K562 (cell line): ENCODE measurements around the gene FLT1. TPM values are rescaled to one million over a fixed set of nuclear protein-coding genes. Genes with fewer than 3 reads are reported as not detected.
A peak's percentile ranks its signal among the peaks of the same experiment; 100 is the strongest.

Experiments
- CBX5 ChIP-seq: IDR thresholded peaks from 2 replicates; pipeline ENCODE4 v1.6.1; 2014; ENCODE audit warnings: low read depth, borderline replicate concordance
- CEBPG ChIP-seq, 3 experiments: fragments of 200-800 bp in 1 of 3; sonication (Bioruptor generic) in 1 of 3; sonication (generic) in 1 of 3; formaldehyde crosslinking in 1 of 3; IDR thresholded peaks in 2 of 3; conservative IDR thresholded peaks in 1 of 3; 2 replicates each; pipeline versions ENCODE4 v1.6.1 to v1.8.0; 2016 to 2022; ENCODE audit warnings: missing compliant biosample characterization in 2 of 3, missing genetic modification characterization in 2 of 3, mild to moderate bottlenecking in 1 of 3, missing genetic modification reagents in 1 of 3
- CHD1 ChIP-seq: fragments of 200-600 bp; sonication (generic); IDR thresholded peaks from one replicate; pipeline ENCODE4 v1.6.1; 2012; ENCODE audit warnings: mild to moderate bottlenecking, moderate library complexity, low read length, inconsistent platforms
- CREB3 ChIP-seq: fragments of 450-650 bp; conservative IDR thresholded peaks from 2 replicates; pipeline ENCODE4 v1.6.1; 2016; ENCODE audit warnings: missing genetic modification characterization, low read depth, mild to moderate bottlenecking, missing compliant biosample characterization, moderate library complexity
- EHMT2 ChIP-seq: fragments of 450-650 bp; IDR thresholded peaks from 2 replicates; pipeline ENCODE4 v1.6.1; 2018; ENCODE audit warnings: antibody characterized with exemption
- FOXP1 ChIP-seq: sonication (generic); formaldehyde crosslinking; IDR thresholded peaks from 2 replicates; pipeline ENCODE4 v1.8.0; 2022; ENCODE audit warnings: mild to moderate bottlenecking, missing genetic modification reagents
- HDAC6 ChIP-seq: IDR thresholded peaks from 2 replicates; pipeline ENCODE4 v1.6.1; 2012; ENCODE audit warnings: low read depth, mild to moderate bottlenecking, control low read depth, inconsistent platforms, low read length, moderate library complexity
- HMGN3 ChIP-seq: IDR thresholded peaks from 2 replicates; pipeline ENCODE4 v1.6.1; 2011; ENCODE audit warnings: borderline replicate concordance, low read depth, mild to moderate bottlenecking, mixed read lengths, low read length; ENCODE audit not compliant: insufficient read length; ENCODE audit errors: extremely low read depth
- NCOA4 ChIP-seq: fragments of 450-650 bp; IDR thresholded peaks from 2 replicates; pipeline ENCODE4 v1.6.1; 2018; ENCODE audit warnings: mild to moderate bottlenecking; ENCODE audit not compliant: partially characterized antibody
- PURB ChIP-seq: sonication (generic); formaldehyde crosslinking; IDR thresholded peaks from 2 replicates; pipeline ENCODE4 v1.9.0; 2021; ENCODE audit warnings: low read depth, mild to moderate bottlenecking, missing genetic modification reagents
- RAD51 ChIP-seq: fragments of 450-650 bp; IDR thresholded peaks from 2 replicates; pipeline ENCODE4 v1.7.1; 2016; ENCODE audit warnings: low read depth, mild to moderate bottlenecking, borderline replicate concordance
- SOX6 ChIP-seq: fragments of 450-650 bp; IDR thresholded peaks from 2 replicates; pipeline ENCODE4 v1.6.1; 2014; ENCODE audit warnings: mild to moderate bottlenecking
- SPI1 ChIP-seq: IDR thresholded peaks from 2 replicates; pipeline ENCODE4 v1.6.1; 2011; ENCODE audit warnings: low read depth, low read length, control low read depth, borderline replicate concordance
- VEZF1 ChIP-seq: fragments of 200-800 bp; sonication (Bioruptor generic); IDR thresholded peaks from 2 replicates; pipeline ENCODE4 v1.6.1; 2017; ENCODE audit warnings: missing genetic modification characterization, missing compliant biosample characterization
- ZBTB43 ChIP-seq: sonication (generic); formaldehyde crosslinking; IDR thresholded peaks from 2 replicates; pipeline ENCODE4 v1.8.0; 2023; ENCODE audit warnings: mild to moderate bottlenecking, missing genetic modification reagents
- ZKSCAN8 ChIP-seq: fragments of 200-800 bp; sonication (Bioruptor generic); IDR thresholded peaks from 2 replicates; pipeline ENCODE4 v1.6.1; 2016; ENCODE audit warnings: missing genetic modification characterization, missing compliant biosample characterization
- ZNF140 ChIP-seq: fragments of 250-450 bp; sonication (Bioruptor Pico); IDR thresholded peaks from 2 replicates; pipeline ENCODE4 v1.8.0; 2021; ENCODE audit warnings: moderate library complexity, mild to moderate bottlenecking, inconsistent platforms
- ZNF3 ChIP-seq: fragments of 250-450 bp; sonication (Bioruptor Pico); IDR thresholded peaks from 2 replicates; pipeline ENCODE4 v1.5.0; 2021; ENCODE audit warnings: mild to moderate bottlenecking, moderate library complexity
- ZNF592 ChIP-seq: fragments of 450-650 bp; IDR thresholded peaks from 2 replicates; pipeline ENCODE4 v1.6.1; 2017; ENCODE audit warnings: antibody characterized with exemption, mild to moderate bottlenecking
- polyA plus RNA-seq, 8 experiments: library from polyadenylated mRNA; depleted of rRNA in 4 of 8; stranded (reverse) in 5 of 8; unstranded in 3 of 8; fragments of >200 nt; fragmentation: Nextera tagmentation in 2 of 8; fragmentation: Illumina TruSeq in 1 of 8; extraction: Ambion mirVana in 2 of 8; extraction: Trizol in 1 of 8; gene quantifications; 2 replicates each; pipeline versions ENCODE4 v1.2.1 to v1.2.3, GENCODE V29; 2011 to 2014; ENCODE audit warnings: inconsistent platforms in 1 of 8, missing spikeins in 1 of 8
- total RNA-seq, 7 experiments: library from RNA; depleted of rRNA in 6 of 7; stranded (reverse); fragments of >200 nt in 6 of 7; fragmentation: Illumina TruSeq in 2 of 7; extraction: Trizol in 2 of 7; gene quantifications; 2 replicates each; pipeline versions ENCODE4 v1.2.1 to v1.2.3, GENCODE V29; 2011 to 2021; ENCODE audit warnings: low replicate concordance in 1 of 7

The FLT1 gene
- total and polyA plus RNA-seq, 9 of the 15 experiments (the other 6 are each of a cell fraction or from before 2014, with no cell fraction given) = 0.01 to 2.0 (median 0.22) TPM

- TF ChIP-seq SPI1 (no peak), ZNF592 (peak; percentile 49; the same call in 1 of the 2 replicates), ZNF140 (CRISPR knock-in tag) (no peak), FOXP1 (CRISPR knock-in tag) (peak; percentile 89), CEBPG (CRISPR knock-in tag; IDR thresholded peaks at IDR 0.05) (no peak), CEBPG (tag; conservative IDR thresholded peaks at IDR 0.05 in 1 of 2, IDR thresholded peaks at IDR 0.05 in 1 of 2) (no peak), SOX6 (peak; percentile 76; the same call in 1 of the 2 replicates), CREB3 (tag) (no peak), VEZF1 (CRISPR knock-in tag) (peak; percentile 70), CBX5 (no peak), ZKSCAN8 (CRISPR knock-in tag) (no peak), PURB (CRISPR knock-in tag) (no peak), EHMT2 (no peak), NCOA4 (no peak), ZNF3 (CRISPR knock-in tag) (no peak), HDAC6 (no peak), ZBTB43 (CRISPR knock-in tag) (no peak), HMGN3 (peak; percentile 95), RAD51 (no peak; the same call in 1 of the 2 replicates), CHD1 (no peak)
Observed at GRCh38 chr13:28532388-28533124, 37.6 kb upstream of the FLT1 start (continued).
